ENCODE data around the gene BAIAP3. TPM values are rescaled to one million over a fixed set of nuclear protein-coding genes. Genes with fewer than 3 reads are reported as not detected.

Gene BAIAP3
- total and polyA plus RNA-seq, 2 of the 4 experiments (the other 2 are of a cell fraction) = 0.36 to 0.65 TPM

- no peak overlapping the region for H2BK20ac ChIP-seq (ENCODE audit: low read depth, low read length)
- no peak overlapping the region for H3K14ac ChIP-seq (replicated peaks; ENCODE audit: low read depth, low read length)
- ChIA-PET POLR2A (ENCODE audit: unreplicated experiment) (no interaction called here), CTCF (no interaction called here)
- H4K5ac ChIP-seq (ENCODE audit: low read depth, low read length) = no peak overlapping the region
- H2BK15ac ChIP-seq (ENCODE audit: low read depth, low read length) = no peak overlapping the region
- no peak overlapping the region for H2BK120ac ChIP-seq (ENCODE audit: low read depth, low read length)
- intact Hi-C loops (cut with micrococcal nuclease) = no loop called here
- in situ Hi-C loops (cut with MboI; ENCODE audit: low sequenced_read_pairs) = no loop called here
- ATAC-seq (ENCODE audit: low read depth) = no peak
- no TSS peak for BruUV-seq (replicated peaks)
- no peak overlapping the region for H3K23ac ChIP-seq (ENCODE audit: low read depth, low read length)
- no peak overlapping the region for H3K4me2 ChIP-seq (ENCODE audit: low read depth, low read length)
- peaks cover 3% of the 10 kb centered on the region; the same call in 1 of the 2 replicates for H3K4me1 ChIP-seq (ENCODE audit: control insufficient read depth, insufficient read depth, low read length)
- no peak overlapping the region for H2AK9ac ChIP-seq (replicated peaks; ENCODE audit: low read depth, low read length, poor library complexity)
- H3K27ac ChIP-seq (ENCODE audit: insufficient read depth, low read length) = no peak overlapping the region
- no peak overlapping the region for H3K4me3 ChIP-seq (ENCODE audit: insufficient read depth, low read depth, low read length)
- no peak overlapping the region for H2BK5ac ChIP-seq (ENCODE audit: low read depth, low read length, poor library complexity, severe bottlenecking)
- no peak for DNase-seq
- H2AK5ac ChIP-seq (ENCODE audit: low read depth, low read length) = no peak overlapping the region
- no peak overlapping the region for H4K91ac ChIP-seq (ENCODE audit: insufficient read depth, low read depth, low read length)
- H3K4ac ChIP-seq (ENCODE audit: low read depth, low read length) = no peak overlapping the region
- H3K9me1 ChIP-seq (ENCODE audit: insufficient read depth, low read length) = peaks cover 6% of the 10 kb centered on the region
- H2AFZ ChIP-seq (replicated peaks; ENCODE audit: low read length, poor library complexity) = no peak overlapping the region
- H3K9me3 ChIP-seq (ENCODE audit: control insufficient read depth, insufficient read depth, low read length) = no peaks in the 10 kb centered on the region
- H3K9ac ChIP-seq (ENCODE audit: low read depth, low read length) = no peak overlapping the region
- peaks cover 10 to 53% of the 10 kb centered on the region in 2 experiments for H3K79me1 ChIP-seq (ENCODE audit: low read depth in 1 of 2, low read length in 2 of 2)
- H3K56ac ChIP-seq (ENCODE audit: extremely low read depth, insufficient read depth, low read length) = no peak overlapping the region
- no peaks in the 10 kb centered on the region for H3K27me3 ChIP-seq (ENCODE audit: control insufficient read depth, insufficient read depth, low read length)
- no peak overlapping the region for H4K8ac ChIP-seq (ENCODE audit: low read depth in 2 of 2, low read length in 2 of 2)
- TF ChIP-seq NFE2L2 (IDR thresholded peaks at IDR 0.05; ENCODE audit: low read depth, low read length) = no peak
- no peak for TF ChIP-seq MXI1 (IDR thresholded peaks at IDR 0.05; ENCODE audit: borderline replicate concordance, low read depth, low read length)
- no peak for TF ChIP-seq USF2 (IDR thresholded peaks at IDR 0.05; ENCODE audit: low read depth, low read length)
- TF ChIP-seq MAZ (IDR thresholded peaks at IDR 0.05; ENCODE audit: borderline replicate concordance, low read depth, low read length) = no peak
- TF ChIP-seq RAD21 (IDR thresholded peaks at IDR 0.05; ENCODE audit: low read length) = no peak
- no peak for TF ChIP-seq MAFK (IDR thresholded peaks at IDR 0.05; ENCODE audit: low read depth, low read length)
- TF ChIP-seq FOS (IDR thresholded peaks at IDR 0.05; ENCODE audit: low read depth, low read length) = no peak
- TF ChIP-seq BHLHE40 (IDR thresholded peaks at IDR 0.05; ENCODE audit: low read depth, low read length) = no peak
- no peak for TF ChIP-seq RFX5 (IDR thresholded peaks at IDR 0.05; ENCODE audit: low read depth, low read length)
- no peak for TF ChIP-seq CTCF (conservative IDR thresholded peaks at IDR 0.05; ENCODE audit: low read depth, low read length)
- no peak for TF ChIP-seq ELK1 (IDR thresholded peaks at IDR 0.05; ENCODE audit: borderline replicate concordance, low read depth, low read length)
- TF ChIP-seq RCOR1 (IDR thresholded peaks at IDR 0.05; ENCODE audit: insufficient replicate concordance, low read length) = no peak
- H3K18ac ChIP-seq (ENCODE audit: low read depth, low read length) = no peak overlapping the region
- dilution Hi-C loops (cut with HindIII; ENCODE audit: low sequenced_read_pairs, unreplicated experiment) = no loop called here
- peaks cover 75% of the 10 kb centered on the region for H4K20me1 ChIP-seq (ENCODE audit: insufficient read depth, low read length)
- H3K36me3 ChIP-seq (ENCODE audit: control insufficient read depth, insufficient read depth, low read length) = peaks cover 84% of the 10 kb centered on the region
- 92% methylated on average over 10 of the region's 32 CpGs; no CpG with 5 or more reads in 1 of the 2 experiments for WGBS, 2 experiments (ENCODE audit: extremely low coverage in 2 of 2, insufficient read length in 1 of 2)
These were observed 15.8 kb upstream of the BAIAP3 start for GRCh38 chr16:1317479-1318267.

Measured in IMR-90 (cell line).